ENCODE results near the gene DCAF8L1. TPM values are rescaled to one million over a fixed set of nuclear protein-coding genes. Genes with fewer than 3 reads are reported as not detected.

Gene DCAF8L1
- total and polyA plus RNA-seq, 10 of the 15 experiments (the other 5 are each of a cell fraction or from before 2014, with no cell fraction given), result 0.11 TPM; not detected in 9

DNA sequence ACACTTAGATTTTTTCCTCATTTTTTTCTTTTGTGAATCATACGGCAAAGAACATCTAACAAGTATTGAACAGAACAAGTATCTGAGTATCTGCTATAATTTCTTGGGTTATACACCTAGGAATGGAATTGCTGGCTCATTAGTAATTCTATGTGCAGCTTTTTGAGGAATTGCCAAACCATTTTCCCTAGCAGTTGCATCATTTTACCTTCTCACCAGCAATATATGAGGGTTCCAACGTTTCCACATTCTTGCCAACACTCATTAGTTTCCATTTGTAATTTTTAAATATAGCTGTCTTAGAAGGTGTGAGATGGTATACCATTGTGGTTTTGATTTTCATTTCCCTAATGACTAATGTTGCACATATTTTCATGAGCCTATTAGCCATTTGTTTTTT, 41.1 kb upstream of the DCAF8L1 start:
- no TSS peak for BruUV-seq (replicated peaks)
- ChIA-PET SMC1A (ENCODE audit: uncharacterized antibody, unreplicated experiment) (no interaction called here), CTCF (no interaction called here), RAD21 (ENCODE audit: unreplicated experiment) (no interaction called here), POLR2A (no interaction called here)
- no peak overlapping the region for H2AFZ ChIP-seq (ENCODE audit: control insufficient read depth, low read depth, low read length)
- FAIRE-seq (no peak), DNase-seq (ENCODE audit: low read depth, low spot score) (no peak), ATAC-seq (no peak)
- intact Hi-C loops (cut with micrococcal nuclease; ENCODE audit: unreplicated experiment), result no loop called here
- H4K20me1 ChIP-seq (ENCODE audit: control insufficient read depth, insufficient read depth), result no peaks in the 10 kb centered on the region
- no peaks in the 10 kb centered on the region for H3K79me2 ChIP-seq (ENCODE audit: control insufficient read depth, insufficient read depth, low read length)
- in situ Hi-C loops (cut with MboI), result no loop called here
- H3K27ac ChIP-seq (ENCODE audit: control insufficient read depth, insufficient read depth), result no peak overlapping the region
- TF ChIP-seq RFX5 (IDR thresholded peaks at IDR 0.05; ENCODE audit: low read depth, low read length) (no peak), GATAD2B (conservative IDR thresholded peaks at IDR 0.05; ENCODE audit: low read depth) (no peak), TCF7 (IDR thresholded peaks at IDR 0.05; ENCODE audit: borderline replicate concordance) (no peak)
- no peaks in the 10 kb centered on the region for H3K9me3 ChIP-seq (replicated peaks; ENCODE audit: control insufficient read depth, insufficient read depth, low read length)
- H3K36me3 ChIP-seq (ENCODE audit: control insufficient read depth in 2 of 2, insufficient read depth in 2 of 2, low read length in 1 of 2), result no peaks in the 10 kb centered on the region
- H3K4me2 ChIP-seq (ENCODE audit: control insufficient read depth, insufficient read depth), result no peak overlapping the region
- H3K9ac ChIP-seq (ENCODE audit: control insufficient read depth, insufficient read depth, low read length), result no peak overlapping the region
- 42% methylated on average over 2 of the region's 2 CpGs for WGBS (ENCODE audit: insufficient coverage, insufficient replicate concordance, low lambda C conversion rate, missing lambda C conversion rate)
- no peaks in the 10 kb centered on the region for H3K27me3 ChIP-seq (replicated peaks in 1 of 2; ENCODE audit: control insufficient read depth in 2 of 2, insufficient read depth in 2 of 2, low read length in 1 of 2)
- H3K4me3 ChIP-seq, result no peak overlapping the region
- no peaks in the 10 kb centered on the region for H3K4me1 ChIP-seq (ENCODE audit: control insufficient read depth, insufficient read depth, low read length)

DNA sequence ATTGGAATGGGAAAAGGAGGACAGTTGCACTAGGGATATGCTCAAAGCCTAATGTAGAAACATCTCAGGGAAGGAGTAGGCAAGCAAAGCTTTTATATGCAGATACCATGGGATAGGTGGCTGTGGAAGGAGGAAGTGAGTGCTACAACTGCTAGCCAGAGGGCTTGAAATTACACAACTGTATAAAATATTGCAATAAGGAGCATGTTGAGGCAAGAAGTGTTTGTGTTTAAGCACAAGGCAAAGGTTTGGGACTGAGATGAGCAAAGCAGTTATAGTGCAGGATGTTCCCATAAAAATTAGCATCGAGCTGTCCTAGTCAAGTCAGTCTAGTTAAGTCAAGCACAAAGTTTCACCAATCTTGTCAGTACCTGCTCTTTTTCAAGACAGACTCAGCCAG, 35.6 kb upstream of the DCAF8L1 start:
- Histone ChIP-seq H3K4me2 (ENCODE audit: control insufficient read depth, insufficient read depth) (no peak overlapping the region), H2AFZ (ENCODE audit: control insufficient read depth, low read depth, low read length) (no peak overlapping the region), H3K79me2 (ENCODE audit: control insufficient read depth, insufficient read depth, low read length) (no peaks in the 10 kb centered on the region), H4K20me1 (ENCODE audit: control insufficient read depth, insufficient read depth) (no peaks in the 10 kb centered on the region), H3K4me3 (no peak overlapping the region), H3K36me3 (ENCODE audit: control insufficient read depth in 2 of 2, insufficient read depth in 2 of 2, low read length in 1 of 2) (no peaks in the 10 kb centered on the region), H3K9ac (ENCODE audit: control insufficient read depth, insufficient read depth, low read length) (no peak overlapping the region), H3K27ac (ENCODE audit: control insufficient read depth, insufficient read depth) (no peak overlapping the region), H3K9me3 (replicated peaks; ENCODE audit: control insufficient read depth, insufficient read depth, low read length) (no peaks in the 10 kb centered on the region), H3K4me1 (ENCODE audit: control insufficient read depth, insufficient read depth, low read length) (no peaks in the 10 kb centered on the region), H3K27me3 (replicated peaks in 1 of 2; ENCODE audit: control insufficient read depth in 2 of 2, insufficient read depth in 2 of 2, low read length in 1 of 2) (no peaks in the 10 kb centered on the region)
- FAIRE-seq, result no peak
- ChIA-PET CTCF (interaction anchor here (0.6 kb wide), 1 partner anchor 274 kb away, joined by 3 read pairs; no protein-coding TSS in a partner anchor), POLR2A (no interaction called here), RAD21 (ENCODE audit: unreplicated experiment) (no interaction called here), SMC1A (ENCODE audit: uncharacterized antibody, unreplicated experiment) (interaction anchor here (1.9 kb wide), 1 partner anchor 11 kb away, joined by 5 read pairs; no protein-coding TSS in a partner anchor)
- intact Hi-C loops (cut with micrococcal nuclease; ENCODE audit: unreplicated experiment), result no loop called here
- no peak for ATAC-seq
- no TSS peak for BruUV-seq (replicated peaks)
- DNase-seq (ENCODE audit: low read depth, low spot score), result no peak
- WGBS (ENCODE audit: insufficient coverage, insufficient replicate concordance, low lambda C conversion rate, missing lambda C conversion rate), result 0% methylated on average over 1 of the region's 1 CpG
- in situ Hi-C loops (cut with MboI), result no loop called here
- TF ChIP-seq RBBP5 (conservative IDR thresholded peaks at IDR 0.05) (no peak), GABPA (IDR thresholded peaks at IDR 0.05; ENCODE audit: low read depth) (no peak), BMI1 (IDR thresholded peaks at IDR 0.05; ENCODE audit: borderline replicate concordance) (no peak), RUNX3 (IDR thresholded peaks at IDR 0.05; ENCODE audit: low read length) (no peak), MTA3 (IDR thresholded peaks at IDR 0.05; ENCODE audit: borderline replicate concordance, low read length) (no peak), TAF1 (IDR thresholded peaks at IDR 0.05; ENCODE audit: borderline replicate concordance, low read depth, low read length) (no peak), NFYB (IDR thresholded peaks at IDR 0.05; ENCODE audit: insufficient read depth, low read depth, low read length) (no peak), TBL1XR1 (IDR thresholded peaks at IDR 0.05; ENCODE audit: low read depth, low read length) (no peak), CHD4 (IDR thresholded peaks at IDR 0.05) (no peak), HDAC2 (IDR thresholded peaks at IDR 0.05) (no peak), BACH1 (IDR thresholded peaks at IDR 0.05; ENCODE audit: borderline replicate concordance) (no peak)
- TF ChIP-seq, protein P1, sequence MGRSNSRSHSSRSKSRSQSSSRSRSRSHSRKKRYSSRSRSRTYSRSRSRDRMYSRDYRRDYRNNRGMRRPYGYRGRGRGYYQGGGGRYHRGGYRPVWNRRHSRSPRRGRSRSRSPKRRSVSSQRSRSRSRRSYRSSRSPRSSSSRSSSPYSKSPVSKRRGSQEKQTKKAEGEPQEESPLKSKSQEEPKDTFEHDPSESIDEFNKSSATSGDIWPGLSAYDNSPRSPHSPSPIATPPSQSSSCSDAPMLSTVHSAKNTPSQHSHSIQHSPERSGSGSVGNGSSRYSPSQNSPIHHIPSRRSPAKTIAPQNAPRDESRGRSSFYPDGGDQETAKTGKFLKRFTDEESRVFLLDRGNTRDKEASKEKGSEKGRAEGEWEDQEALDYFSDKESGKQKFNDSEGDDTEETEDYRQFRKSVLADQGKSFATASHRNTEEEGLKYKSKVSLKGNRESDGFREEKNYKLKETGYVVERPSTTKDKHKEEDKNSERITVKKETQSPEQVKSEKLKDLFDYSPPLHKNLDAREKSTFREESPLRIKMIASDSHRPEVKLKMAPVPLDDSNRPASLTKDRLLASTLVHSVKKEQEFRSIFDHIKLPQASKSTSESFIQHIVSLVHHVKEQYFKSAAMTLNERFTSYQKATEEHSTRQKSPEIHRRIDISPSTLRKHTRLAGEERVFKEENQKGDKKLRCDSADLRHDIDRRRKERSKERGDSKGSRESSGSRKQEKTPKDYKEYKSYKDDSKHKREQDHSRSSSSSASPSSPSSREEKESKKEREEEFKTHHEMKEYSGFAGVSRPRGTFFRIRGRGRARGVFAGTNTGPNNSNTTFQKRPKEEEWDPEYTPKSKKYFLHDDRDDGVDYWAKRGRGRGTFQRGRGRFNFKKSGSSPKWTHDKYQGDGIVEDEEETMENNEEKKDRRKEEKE (IDR thresholded peaks at IDR 0.05), result no peak
- TF ChIP-seq, protein P2, sequence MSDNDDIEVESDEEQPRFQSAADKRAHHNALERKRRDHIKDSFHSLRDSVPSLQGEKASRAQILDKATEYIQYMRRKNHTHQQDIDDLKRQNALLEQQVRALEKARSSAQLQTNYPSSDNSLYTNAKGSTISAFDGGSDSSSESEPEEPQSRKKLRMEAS (IDR thresholded peaks at IDR 0.05; ENCODE audit: low read depth, low read length), result no peak
- TF ChIP-seq, protein P3, sequence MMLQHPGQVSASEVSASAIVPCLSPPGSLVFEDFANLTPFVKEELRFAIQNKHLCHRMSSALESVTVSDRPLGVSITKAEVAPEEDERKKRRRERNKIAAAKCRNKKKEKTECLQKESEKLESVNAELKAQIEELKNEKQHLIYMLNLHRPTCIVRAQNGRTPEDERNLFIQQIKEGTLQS (IDR thresholded peaks at IDR 0.05; ENCODE audit: borderline replicate concordance, extremely low read depth, low read depth, low read length), result no peak

Data from GM12878 (cell line).